WTC11 (cell line): Measurements from ENCODE around the gene PSMC6.

ENCODE experiments used
- ATF3 ChIP-seq: sonication (generic); formaldehyde crosslinking; conservative IDR thresholded peaks from 2 replicates; pipeline ENCODE4 v1.8.1; 2022; ENCODE audit warnings: mild to moderate bottlenecking, missing genetic modification reagents
- CREM ChIP-seq: sonication (generic); formaldehyde crosslinking; IDR thresholded peaks from 2 replicates; pipeline ENCODE4 v1.8.1; 2022; ENCODE audit warnings: mild to moderate bottlenecking, missing genetic modification reagents, moderate library complexity
- CTCF ChIP-seq: fragments of 200-600 bp; IDR thresholded peaks from 2 replicates; pipeline ENCODE4 v1.8.0; 2022; ENCODE audit warnings: antibody characterized with exemption
- ELF4 ChIP-seq: sonication (generic); formaldehyde crosslinking; IDR thresholded peaks from 2 replicates; pipeline ENCODE4 v1.8.1; 2022; ENCODE audit warnings: low read depth, mild to moderate bottlenecking, moderate library complexity, missing genetic modification reagents
- FOXJ3 ChIP-seq: sonication (generic); formaldehyde crosslinking; IDR thresholded peaks from 2 replicates; pipeline ENCODE4 v1.9.0; 2021; ENCODE audit warnings: missing genetic modification reagents, mild to moderate bottlenecking, borderline replicate concordance
- JUN ChIP-seq: sonication (generic); formaldehyde crosslinking; IDR thresholded peaks from 2 replicates; pipeline ENCODE4 v1.8.0; 2023; ENCODE audit warnings: mild to moderate bottlenecking, missing genetic modification reagents
- MAX ChIP-seq: sonication (generic); formaldehyde crosslinking; IDR thresholded peaks from 2 replicates; pipeline ENCODE4 v1.8.0; 2022; ENCODE audit warnings: mild to moderate bottlenecking, missing genetic modification reagents
- NFYB ChIP-seq: sonication (generic); formaldehyde crosslinking; conservative IDR thresholded peaks from 2 replicates; pipeline ENCODE4 v1.8.0; 2022; ENCODE audit warnings: low read depth, missing genetic modification reagents
- STAT6 ChIP-seq: sonication (generic); formaldehyde crosslinking; conservative IDR thresholded peaks from 2 replicates; pipeline ENCODE4 v1.8.1; 2023; ENCODE audit warnings: mild to moderate bottlenecking, low read depth, missing genetic modification reagents, moderate library complexity
- ZSCAN18 ChIP-seq: fragments of 250-450 bp; sonication (Bioruptor Pico); IDR thresholded peaks from 2 replicates; pipeline ENCODE4 v2.1.2; 2022; ENCODE audit warnings: mild to moderate bottlenecking, moderate library complexity
- TF ChIP-seq, protein P1 (sequence below): sonication (generic); formaldehyde crosslinking; IDR thresholded peaks from 2 replicates; pipeline ENCODE4 v1.8.1; 2022; ENCODE audit warnings: mild to moderate bottlenecking, moderate library complexity, missing genetic modification reagents
- TF ChIP-seq, protein P2 (sequence below): sonication (generic); formaldehyde crosslinking; IDR thresholded peaks from 2 replicates; pipeline ENCODE4 v1.8.1; 2023; ENCODE audit warnings: mild to moderate bottlenecking, missing genetic modification reagents, moderate library complexity
- TF ChIP-seq, protein P3 (sequence below): sonication (generic); formaldehyde crosslinking; IDR thresholded peaks from 2 replicates; pipeline ENCODE4 v1.8.0; 2022; ENCODE audit warnings: missing genetic modification reagents
- TF ChIP-seq, protein P4 (sequence below): sonication (generic); formaldehyde crosslinking; IDR thresholded peaks from 2 replicates; pipeline ENCODE4 v1.8.1; 2022; ENCODE audit warnings: low read depth, missing genetic modification reagents, borderline replicate concordance

- no peak for TF ChIP-seq MAX (CRISPR knock-in tag)
- TF ChIP-seq, protein P1, sequence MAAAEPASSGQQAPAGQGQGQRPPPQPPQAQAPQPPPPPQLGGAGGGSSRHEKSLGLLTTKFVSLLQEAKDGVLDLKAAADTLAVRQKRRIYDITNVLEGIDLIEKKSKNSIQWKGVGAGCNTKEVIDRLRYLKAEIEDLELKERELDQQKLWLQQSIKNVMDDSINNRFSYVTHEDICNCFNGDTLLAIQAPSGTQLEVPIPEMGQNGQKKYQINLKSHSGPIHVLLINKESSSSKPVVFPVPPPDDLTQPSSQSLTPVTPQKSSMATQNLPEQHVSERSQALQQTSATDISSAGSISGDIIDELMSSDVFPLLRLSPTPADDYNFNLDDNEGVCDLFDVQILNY (CRISPR knock-in tag), result 0 out of 2 replicates have a peak, but pooled peaks have one; percentile 27
- no peak for TF ChIP-seq ATF3 (CRISPR knock-in tag)
- TF ChIP-seq, protein P2, sequence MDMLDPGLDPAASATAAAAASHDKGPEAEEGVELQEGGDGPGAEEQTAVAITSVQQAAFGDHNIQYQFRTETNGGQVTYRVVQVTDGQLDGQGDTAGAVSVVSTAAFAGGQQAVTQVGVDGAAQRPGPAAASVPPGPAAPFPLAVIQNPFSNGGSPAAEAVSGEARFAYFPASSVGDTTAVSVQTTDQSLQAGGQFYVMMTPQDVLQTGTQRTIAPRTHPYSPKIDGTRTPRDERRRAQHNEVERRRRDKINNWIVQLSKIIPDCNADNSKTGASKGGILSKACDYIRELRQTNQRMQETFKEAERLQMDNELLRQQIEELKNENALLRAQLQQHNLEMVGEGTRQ, result no peak
- TF ChIP-seq CTCF, result no peak
- peak; percentile 39; the same call in 1 of the 2 replicates for TF ChIP-seq CREM
- TF ChIP-seq, protein P3, sequence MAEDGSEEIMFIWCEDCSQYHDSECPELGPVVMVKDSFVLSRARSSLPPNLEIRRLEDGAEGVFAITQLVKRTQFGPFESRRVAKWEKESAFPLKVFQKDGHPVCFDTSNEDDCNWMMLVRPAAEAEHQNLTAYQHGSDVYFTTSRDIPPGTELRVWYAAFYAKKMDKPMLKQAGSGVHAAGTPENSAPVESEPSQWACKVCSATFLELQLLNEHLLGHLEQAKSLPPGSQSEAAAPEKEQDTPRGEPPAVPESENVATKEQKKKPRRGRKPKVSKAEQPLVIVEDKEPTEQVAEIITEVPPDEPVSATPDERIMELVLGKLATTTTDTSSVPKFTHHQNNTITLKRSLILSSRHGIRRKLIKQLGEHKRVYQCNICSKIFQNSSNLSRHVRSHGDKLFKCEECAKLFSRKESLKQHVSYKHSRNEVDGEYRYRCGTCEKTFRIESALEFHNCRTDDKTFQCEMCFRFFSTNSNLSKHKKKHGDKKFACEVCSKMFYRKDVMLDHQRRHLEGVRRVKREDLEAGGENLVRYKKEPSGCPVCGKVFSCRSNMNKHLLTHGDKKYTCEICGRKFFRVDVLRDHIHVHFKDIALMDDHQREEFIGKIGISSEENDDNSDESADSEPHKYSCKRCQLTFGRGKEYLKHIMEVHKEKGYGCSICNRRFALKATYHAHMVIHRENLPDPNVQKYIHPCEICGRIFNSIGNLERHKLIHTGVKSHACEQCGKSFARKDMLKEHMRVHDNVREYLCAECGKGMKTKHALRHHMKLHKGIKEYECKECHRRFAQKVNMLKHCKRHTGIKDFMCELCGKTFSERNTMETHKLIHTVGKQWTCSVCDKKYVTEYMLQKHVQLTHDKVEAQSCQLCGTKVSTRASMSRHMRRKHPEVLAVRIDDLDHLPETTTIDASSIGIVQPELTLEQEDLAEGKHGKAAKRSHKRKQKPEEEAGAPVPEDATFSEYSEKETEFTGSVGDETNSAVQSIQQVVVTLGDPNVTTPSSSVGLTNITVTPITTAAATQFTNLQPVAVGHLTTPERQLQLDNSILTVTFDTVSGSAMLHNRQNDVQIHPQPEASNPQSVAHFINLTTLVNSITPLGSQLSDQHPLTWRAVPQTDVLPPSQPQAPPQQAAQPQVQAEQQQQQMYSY (CRISPR knock-in tag), result no peak
- TF ChIP-seq JUN (CRISPR knock-in tag), result no peak
- no peak for TF ChIP-seq STAT6 (CRISPR knock-in tag)
- TF ChIP-seq, protein P4, sequence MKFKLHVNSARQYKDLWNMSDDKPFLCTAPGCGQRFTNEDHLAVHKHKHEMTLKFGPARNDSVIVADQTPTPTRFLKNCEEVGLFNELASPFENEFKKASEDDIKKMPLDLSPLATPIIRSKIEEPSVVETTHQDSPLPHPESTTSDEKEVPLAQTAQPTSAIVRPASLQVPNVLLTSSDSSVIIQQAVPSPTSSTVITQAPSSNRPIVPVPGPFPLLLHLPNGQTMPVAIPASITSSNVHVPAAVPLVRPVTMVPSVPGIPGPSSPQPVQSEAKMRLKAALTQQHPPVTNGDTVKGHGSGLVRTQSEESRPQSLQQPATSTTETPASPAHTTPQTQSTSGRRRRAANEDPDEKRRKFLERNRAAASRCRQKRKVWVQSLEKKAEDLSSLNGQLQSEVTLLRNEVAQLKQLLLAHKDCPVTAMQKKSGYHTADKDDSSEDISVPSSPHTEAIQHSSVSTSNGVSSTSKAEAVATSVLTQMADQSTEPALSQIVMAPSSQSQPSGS, result no peak
- no peak for TF ChIP-seq NFYB (CRISPR knock-in tag)
- TF ChIP-seq ELF4 (CRISPR knock-in tag), result no peak
- no peak for TF ChIP-seq ZSCAN18
- no peak for TF ChIP-seq FOXJ3 (CRISPR knock-in tag)
Observed at GRCh38 chr14:52695481-52696091, 11.4 kb upstream of the PSMC6 start, which contains the start of gene ERO1A.
